K562 (cell line): Measurements from ENCODE around the gene C1orf56. TPM values are rescaled to one million over a fixed set of nuclear protein-coding genes. Genes with fewer than 3 reads are reported as not detected.

Experiments
- CBX1 ChIP-seq: sonication (generic); IDR thresholded peaks from 2 replicates; pipeline ENCODE4 v1.6.1; 2016; ENCODE audit warnings: antibody characterized with exemption, low read depth, mild to moderate bottlenecking
- CCNT2 ChIP-seq: IDR thresholded peaks from 2 replicates; pipeline ENCODE4 v1.6.1; 2011; ENCODE audit warnings: borderline replicate concordance, low read depth, mild to moderate bottlenecking, moderate library complexity, mixed read lengths, low read length; ENCODE audit not compliant: insufficient read length; ENCODE audit errors: extremely low read depth
- CEBPB ChIP-seq: fragments of 450-650 bp; IDR thresholded peaks from 2 replicates; pipeline ENCODE4 v1.6.1; 2016; ENCODE audit warnings: missing genetic modification characterization, missing compliant biosample characterization
- HDAC2 ChIP-seq: fragments of 450-650 bp; IDR thresholded peaks from 2 replicates; pipeline ENCODE4 v1.6.1; 2016; ENCODE audit warnings: mild to moderate bottlenecking
- PHB2 ChIP-seq: fragments of 450-650 bp; IDR thresholded peaks from 2 replicates; pipeline ENCODE4 v1.6.1; 2017; ENCODE audit warnings: low read depth
- TFAM ChIP-seq: fragments of 250-450 bp; sonication (Bioruptor Pico); conservative IDR thresholded peaks from 2 replicates; pipeline ENCODE4 v1.5.0; 2021; ENCODE audit warnings: mild to moderate bottlenecking, moderate library complexity
- XRCC3 ChIP-seq: fragments of 450-650 bp; IDR thresholded peaks from 2 replicates; pipeline ENCODE4 v1.6.1; 2017; ENCODE audit warnings: mild to moderate bottlenecking, moderate library complexity
- ZFPM2 ChIP-seq: fragments of 250-450 bp; sonication (Bioruptor Pico); IDR thresholded peaks from 2 replicates; pipeline ENCODE4 v1.5.1; 2022; ENCODE audit warnings: mild to moderate bottlenecking
- ZFX ChIP-seq: sonication (generic); formaldehyde crosslinking; IDR thresholded peaks from 2 replicates; pipeline ENCODE4 v1.8.0; 2022; ENCODE audit warnings: mild to moderate bottlenecking, missing genetic modification reagents, moderate library complexity
- ZNF121 ChIP-seq: sonication (generic); formaldehyde crosslinking; conservative IDR thresholded peaks from 2 replicates; pipeline ENCODE4 v1.8.0; 2022; ENCODE audit warnings: missing genetic modification reagents
- ZNF140 ChIP-seq: fragments of 250-450 bp; sonication (Bioruptor Pico); IDR thresholded peaks from 2 replicates; pipeline ENCODE4 v1.8.0; 2021; ENCODE audit warnings: moderate library complexity, mild to moderate bottlenecking, inconsistent platforms
- ZNF57 ChIP-seq: fragments of 450-650 bp; formaldehyde crosslinking; IDR thresholded peaks from 2 replicates; pipeline ENCODE4 v1.4.0; 2020; ENCODE audit warnings: mild to moderate bottlenecking, moderate library complexity
- ZNF668 ChIP-seq: fragments of 250-450 bp; sonication (Bioruptor Pico); IDR thresholded peaks from 2 replicates; pipeline ENCODE4 v1.8.0; 2022; ENCODE audit warnings: mild to moderate bottlenecking, inconsistent platforms
- ZNF699 ChIP-seq: fragments of 250-450 bp; sonication (Bioruptor Pico); IDR thresholded peaks from 2 replicates; pipeline ENCODE4 v1.8.0; 2021; ENCODE audit warnings: mild to moderate bottlenecking, moderate library complexity; ENCODE audit not compliant: insufficient replicate concordance
- polyA plus RNA-seq, 8 experiments: library from polyadenylated mRNA; depleted of rRNA in 4 of 8; stranded (reverse) in 5 of 8; unstranded in 3 of 8; fragments of >200 nt; fragmentation: Nextera tagmentation in 2 of 8; fragmentation: Illumina TruSeq in 1 of 8; extraction: Ambion mirVana in 2 of 8; extraction: Trizol in 1 of 8; gene quantifications; 2 replicates each; pipeline versions ENCODE4 v1.2.1 to v1.2.3, GENCODE V29; 2011 to 2014; ENCODE audit warnings: inconsistent platforms in 1 of 8, missing spikeins in 1 of 8
- total RNA-seq, 7 experiments: library from RNA; depleted of rRNA in 6 of 7; stranded (reverse); fragments of >200 nt in 6 of 7; fragmentation: Illumina TruSeq in 2 of 7; extraction: Trizol in 2 of 7; gene quantifications; 2 replicates each; pipeline versions ENCODE4 v1.2.1 to v1.2.3, GENCODE V29; 2011 to 2021; ENCODE audit warnings: low replicate concordance in 1 of 7
- TF ChIP-seq, protein P1 (sequence below), 2 experiments: fragments of 450-650 bp; formaldehyde crosslinking in 1 of 2; IDR thresholded peaks; 2 replicates each; pipeline versions ENCODE4 v1.4.0 to v1.6.1; 2014 to 2020; ENCODE audit warnings: mild to moderate bottlenecking in 2 of 2, borderline replicate concordance in 1 of 2, low read depth in 1 of 2
- TF ChIP-seq, protein P2 (sequence below): fragments of 450-650 bp; IDR thresholded peaks from 2 replicates; pipeline ENCODE4 v1.6.1; 2018; ENCODE audit not compliant: partially characterized antibody

C1orf56 gene
- total and polyA plus RNA-seq, 9 of the 15 experiments (the other 6 are each of a cell fraction or from before 2014, with no cell fraction given) = 0.18 to 15.7 (median 1.1) TPM

DNA sequence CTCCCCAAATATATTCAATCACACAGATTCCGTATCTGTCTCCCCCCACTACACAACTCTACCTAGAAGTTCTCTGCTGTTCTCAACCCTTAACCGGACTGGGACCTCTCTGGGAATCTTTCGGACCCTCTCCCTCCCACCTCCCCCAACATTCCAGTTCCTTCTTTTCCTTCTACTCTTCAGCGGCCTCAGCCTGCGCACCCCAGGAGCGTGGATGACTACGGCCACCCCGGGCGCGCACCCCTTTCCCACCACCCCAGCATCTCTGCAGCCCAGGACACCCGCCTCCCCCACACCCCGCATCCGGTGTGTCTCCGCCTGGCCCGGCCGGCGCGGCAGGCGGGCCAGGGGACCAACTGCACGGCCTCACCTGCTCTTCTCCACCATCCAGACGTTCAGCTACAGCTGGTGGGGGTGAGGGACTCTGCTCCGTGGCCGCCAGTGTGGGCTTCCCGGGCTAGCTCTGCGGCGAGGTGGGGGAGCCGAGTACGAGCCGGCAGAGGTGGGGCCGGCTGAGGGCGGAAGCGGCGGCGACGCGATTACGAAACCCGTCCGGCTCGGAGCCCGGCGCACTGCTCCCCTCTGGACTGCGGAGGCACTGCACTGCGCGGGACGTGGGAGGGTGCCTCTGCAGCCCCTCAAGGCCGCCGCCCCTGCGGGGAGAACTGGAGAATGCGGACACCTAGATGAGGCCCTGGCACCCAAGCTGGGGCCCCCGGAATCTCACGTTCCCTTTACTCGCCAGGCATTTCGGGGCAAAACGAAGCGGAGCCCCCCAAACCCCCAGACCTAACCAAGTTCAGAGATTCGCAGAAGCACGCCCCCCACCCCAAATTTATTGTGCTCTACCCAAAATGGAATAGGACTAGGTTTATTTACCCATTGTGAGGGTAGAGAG, 11.8 kb downstream of the C1orf56 start, which contains the start of gene CDC42SE1 (continued):
- TF ChIP-seq, protein P1, sequence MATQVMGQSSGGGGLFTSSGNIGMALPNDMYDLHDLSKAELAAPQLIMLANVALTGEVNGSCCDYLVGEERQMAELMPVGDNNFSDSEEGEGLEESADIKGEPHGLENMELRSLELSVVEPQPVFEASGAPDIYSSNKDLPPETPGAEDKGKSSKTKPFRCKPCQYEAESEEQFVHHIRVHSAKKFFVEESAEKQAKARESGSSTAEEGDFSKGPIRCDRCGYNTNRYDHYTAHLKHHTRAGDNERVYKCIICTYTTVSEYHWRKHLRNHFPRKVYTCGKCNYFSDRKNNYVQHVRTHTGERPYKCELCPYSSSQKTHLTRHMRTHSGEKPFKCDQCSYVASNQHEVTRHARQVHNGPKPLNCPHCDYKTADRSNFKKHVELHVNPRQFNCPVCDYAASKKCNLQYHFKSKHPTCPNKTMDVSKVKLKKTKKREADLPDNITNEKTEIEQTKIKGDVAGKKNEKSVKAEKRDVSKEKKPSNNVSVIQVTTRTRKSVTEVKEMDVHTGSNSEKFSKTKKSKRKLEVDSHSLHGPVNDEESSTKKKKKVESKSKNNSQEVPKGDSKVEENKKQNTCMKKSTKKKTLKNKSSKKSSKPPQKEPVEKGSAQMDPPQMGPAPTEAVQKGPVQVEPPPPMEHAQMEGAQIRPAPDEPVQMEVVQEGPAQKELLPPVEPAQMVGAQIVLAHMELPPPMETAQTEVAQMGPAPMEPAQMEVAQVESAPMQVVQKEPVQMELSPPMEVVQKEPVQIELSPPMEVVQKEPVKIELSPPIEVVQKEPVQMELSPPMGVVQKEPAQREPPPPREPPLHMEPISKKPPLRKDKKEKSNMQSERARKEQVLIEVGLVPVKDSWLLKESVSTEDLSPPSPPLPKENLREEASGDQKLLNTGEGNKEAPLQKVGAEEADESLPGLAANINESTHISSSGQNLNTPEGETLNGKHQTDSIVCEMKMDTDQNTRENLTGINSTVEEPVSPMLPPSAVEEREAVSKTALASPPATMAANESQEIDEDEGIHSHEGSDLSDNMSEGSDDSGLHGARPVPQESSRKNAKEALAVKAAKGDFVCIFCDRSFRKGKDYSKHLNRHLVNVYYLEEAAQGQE (IDR thresholded peaks at IDR 0.05; ENCODE audit: borderline replicate concordance) = peak; percentile 73
- TF ChIP-seq, protein P1 (CRISPR knock-in tag; IDR thresholded peaks at IDR 0.05; ENCODE audit: low read depth) = peak; percentile 73; the same call in 1 of the 2 replicates
- no peak for TF ChIP-seq ZFPM2
- TF ChIP-seq PHB2 = no peak
- TF ChIP-seq ZNF57 (CRISPR knock-in tag) = no peak
- TF ChIP-seq, protein P2, sequence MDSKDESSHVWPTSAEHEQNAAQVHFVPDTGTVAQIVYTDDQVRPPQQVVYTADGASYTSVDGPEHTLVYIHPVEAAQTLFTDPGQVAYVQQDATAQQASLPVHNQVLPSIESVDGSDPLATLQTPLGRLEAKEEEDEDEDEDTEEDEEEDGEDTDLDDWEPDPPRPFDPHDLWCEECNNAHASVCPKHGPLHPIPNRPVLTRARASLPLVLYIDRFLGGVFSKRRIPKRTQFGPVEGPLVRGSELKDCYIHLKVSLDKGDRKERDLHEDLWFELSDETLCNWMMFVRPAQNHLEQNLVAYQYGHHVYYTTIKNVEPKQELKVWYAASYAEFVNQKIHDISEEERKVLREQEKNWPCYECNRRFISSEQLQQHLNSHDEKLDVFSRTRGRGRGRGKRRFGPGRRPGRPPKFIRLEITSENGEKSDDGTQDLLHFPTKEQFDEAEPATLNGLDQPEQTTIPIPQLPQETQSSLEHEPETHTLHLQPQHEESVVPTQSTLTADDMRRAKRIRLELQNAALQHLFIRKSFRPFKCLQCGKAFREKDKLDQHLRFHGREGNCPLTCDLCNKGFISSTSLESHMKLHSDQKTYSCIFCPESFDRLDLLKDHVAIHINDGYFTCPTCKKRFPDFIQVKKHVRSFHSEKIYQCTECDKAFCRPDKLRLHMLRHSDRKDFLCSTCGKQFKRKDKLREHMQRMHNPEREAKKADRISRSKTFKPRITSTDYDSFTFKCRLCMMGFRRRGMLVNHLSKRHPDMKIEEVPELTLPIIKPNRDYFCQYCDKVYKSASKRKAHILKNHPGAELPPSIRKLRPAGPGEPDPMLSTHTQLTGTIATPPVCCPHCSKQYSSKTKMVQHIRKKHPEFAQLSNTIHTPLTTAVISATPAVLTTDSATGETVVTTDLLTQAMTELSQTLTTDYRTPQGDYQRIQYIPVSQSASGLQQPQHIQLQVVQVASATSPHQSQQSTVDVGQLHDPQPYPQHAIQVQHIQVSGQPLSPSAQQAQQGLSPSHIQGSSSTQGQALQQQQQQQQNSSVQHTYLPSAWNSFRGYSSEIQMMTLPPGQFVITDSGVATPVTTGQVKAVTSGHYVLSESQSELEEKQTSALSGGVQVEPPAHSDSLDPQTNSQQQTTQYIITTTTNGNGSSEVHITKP = peak; percentile 87
- TF ChIP-seq TFAM (CRISPR knock-in tag) = no peak
- peak; percentile 72 for TF ChIP-seq ZFX (CRISPR knock-in tag)
- no peak for TF ChIP-seq ZNF121 (CRISPR knock-in tag)
- TF ChIP-seq CEBPB (tag) = peak; percentile 99
- no peak for TF ChIP-seq ZNF668 (CRISPR knock-in tag)
- TF ChIP-seq ZNF699 = no peak
- no peak for TF ChIP-seq HDAC2
- TF ChIP-seq CCNT2 = peak; percentile 91
- TF ChIP-seq CBX1 = peak; percentile 36; the same call in 1 of the 2 replicates
- no peak for TF ChIP-seq ZNF140
- TF ChIP-seq XRCC3 = no peak
